Measurements from ENCODE around the gene ZNF263. TPM values are rescaled to one million over a fixed set of nuclear protein-coding genes. Genes with fewer than 3 reads are reported as not detected.

The ZNF263 gene
- total and polyA plus RNA-seq, 9 of the 15 experiments (the other 6 are each of a cell fraction or from before 2014, with no cell fraction given): 4.6 to 48.3 (median 31.8) TPM

DNA sequence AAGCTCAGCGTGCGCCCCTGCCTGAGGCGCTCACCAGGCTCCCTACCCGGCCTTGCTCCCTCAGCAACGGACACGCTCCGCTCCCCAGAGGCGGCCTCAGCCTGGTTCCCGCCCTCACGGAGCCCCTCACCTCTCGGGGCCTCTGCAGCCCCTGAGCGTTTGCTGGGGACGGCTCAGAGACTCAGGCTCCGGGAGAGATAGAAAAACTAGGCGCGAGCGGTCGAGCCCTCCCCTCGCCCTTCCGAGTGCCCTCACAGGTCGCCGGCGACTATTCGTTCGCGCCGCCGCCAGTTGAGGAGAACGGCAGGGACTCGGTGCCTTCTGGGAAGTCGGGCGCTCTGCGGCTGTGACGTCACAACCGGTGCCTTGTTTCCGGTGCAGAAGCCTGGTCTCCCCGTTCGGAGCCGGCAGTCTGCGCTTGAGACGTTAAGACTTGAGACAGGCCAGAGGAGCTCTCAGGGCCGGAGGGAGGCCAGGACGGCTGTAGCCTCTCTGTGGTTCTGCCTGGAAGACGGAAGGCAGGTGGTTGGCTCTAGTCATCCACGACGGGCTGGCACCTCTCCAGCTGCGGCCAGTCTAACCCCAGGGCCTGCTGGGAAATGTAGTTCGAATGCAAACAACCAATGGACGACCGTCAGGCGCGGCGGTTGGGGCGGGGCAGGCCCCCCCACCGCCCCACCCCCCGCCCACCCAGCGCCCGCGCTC, 48.3 kb upstream of the ZNF263 start, which contains the start of gene ZNF200 (continued):
- TF ChIP-seq CTCF (IDR thresholded peaks at IDR 0.05 in 2 of 3, conservative IDR thresholded peaks at IDR 0.05 in 1 of 3; ENCODE audit: insufficient read depth in 2 of 3, low read depth in 1 of 3, low read length in 3 of 3) (no peak; a peak in 1 of 6 replicates), SRSF9 (IDR thresholded peaks at IDR 0.05; ENCODE audit: borderline replicate concordance, low read depth, low read length) (no peak), ZBTB17 (CRISPR knock-in tag; IDR thresholded peaks at IDR 0.05) (0 out of 2 replicates have a peak, but pooled peaks have one; percentile 36), BMI1 (IDR thresholded peaks at IDR 0.05; ENCODE audit: low read length) (no peak), KDM4B (IDR thresholded peaks at IDR 0.05; ENCODE audit: borderline replicate concordance in 2 of 2, low read depth in 1 of 2) (peak in 1 of 2 experiments; percentile 84; a peak in 2 of 4 replicates), ARNT (IDR thresholded peaks at IDR 0.05) (no peak; a peak in 1 of 4 replicates), ZNF274 (IDR thresholded peaks at IDR 0.05; ENCODE audit: borderline replicate concordance, low read depth, low read length) (no peak), SPI1 (IDR thresholded peaks at IDR 0.05; ENCODE audit: borderline replicate concordance, low read depth, low read length) (no peak), ZNF324 (CRISPR knock-in tag; IDR thresholded peaks at IDR 0.05) (no peak), ZNF445 (CRISPR knock-in tag; IDR thresholded peaks at IDR 0.05; ENCODE audit: low read depth) (no peak), TAF9B (IDR thresholded peaks at IDR 0.05; ENCODE audit: partially characterized antibody) (no peak), SREBF2 (CRISPR knock-in tag; IDR thresholded peaks at IDR 0.05) (no peak), JUNB (CRISPR knock-in tag; conservative IDR thresholded peaks at IDR 0.05) (no peak), ZFP1 (CRISPR knock-in tag; IDR thresholded peaks at IDR 0.05) (no peak), UBTF (IDR thresholded peaks at IDR 0.05; ENCODE audit: borderline replicate concordance in 1 of 2, low read depth in 2 of 2, low read length in 2 of 2) (no peak), RBM22 (IDR thresholded peaks at IDR 0.05; ENCODE audit: low read depth, low read length, poor library complexity, severe bottlenecking) (no peak), ZNF12 (CRISPR knock-in tag; IDR thresholded peaks at IDR 0.05) (no peak)
- TF ChIP-seq, protein P1, sequence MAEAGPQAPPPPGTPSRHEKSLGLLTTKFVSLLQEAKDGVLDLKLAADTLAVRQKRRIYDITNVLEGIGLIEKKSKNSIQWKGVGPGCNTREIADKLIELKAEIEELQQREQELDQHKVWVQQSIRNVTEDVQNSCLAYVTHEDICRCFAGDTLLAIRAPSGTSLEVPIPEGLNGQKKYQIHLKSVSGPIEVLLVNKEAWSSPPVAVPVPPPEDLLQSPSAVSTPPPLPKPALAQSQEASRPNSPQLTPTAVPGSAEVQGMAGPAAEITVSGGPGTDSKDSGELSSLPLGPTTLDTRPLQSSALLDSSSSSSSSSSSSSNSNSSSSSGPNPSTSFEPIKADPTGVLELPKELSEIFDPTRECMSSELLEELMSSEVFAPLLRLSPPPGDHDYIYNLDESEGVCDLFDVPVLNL (CRISPR knock-in tag; IDR thresholded peaks at IDR 0.05; ENCODE audit: low read depth): peak; percentile 79; the same call in 1 of the 2 replicates
- TF ChIP-seq, protein P2, sequence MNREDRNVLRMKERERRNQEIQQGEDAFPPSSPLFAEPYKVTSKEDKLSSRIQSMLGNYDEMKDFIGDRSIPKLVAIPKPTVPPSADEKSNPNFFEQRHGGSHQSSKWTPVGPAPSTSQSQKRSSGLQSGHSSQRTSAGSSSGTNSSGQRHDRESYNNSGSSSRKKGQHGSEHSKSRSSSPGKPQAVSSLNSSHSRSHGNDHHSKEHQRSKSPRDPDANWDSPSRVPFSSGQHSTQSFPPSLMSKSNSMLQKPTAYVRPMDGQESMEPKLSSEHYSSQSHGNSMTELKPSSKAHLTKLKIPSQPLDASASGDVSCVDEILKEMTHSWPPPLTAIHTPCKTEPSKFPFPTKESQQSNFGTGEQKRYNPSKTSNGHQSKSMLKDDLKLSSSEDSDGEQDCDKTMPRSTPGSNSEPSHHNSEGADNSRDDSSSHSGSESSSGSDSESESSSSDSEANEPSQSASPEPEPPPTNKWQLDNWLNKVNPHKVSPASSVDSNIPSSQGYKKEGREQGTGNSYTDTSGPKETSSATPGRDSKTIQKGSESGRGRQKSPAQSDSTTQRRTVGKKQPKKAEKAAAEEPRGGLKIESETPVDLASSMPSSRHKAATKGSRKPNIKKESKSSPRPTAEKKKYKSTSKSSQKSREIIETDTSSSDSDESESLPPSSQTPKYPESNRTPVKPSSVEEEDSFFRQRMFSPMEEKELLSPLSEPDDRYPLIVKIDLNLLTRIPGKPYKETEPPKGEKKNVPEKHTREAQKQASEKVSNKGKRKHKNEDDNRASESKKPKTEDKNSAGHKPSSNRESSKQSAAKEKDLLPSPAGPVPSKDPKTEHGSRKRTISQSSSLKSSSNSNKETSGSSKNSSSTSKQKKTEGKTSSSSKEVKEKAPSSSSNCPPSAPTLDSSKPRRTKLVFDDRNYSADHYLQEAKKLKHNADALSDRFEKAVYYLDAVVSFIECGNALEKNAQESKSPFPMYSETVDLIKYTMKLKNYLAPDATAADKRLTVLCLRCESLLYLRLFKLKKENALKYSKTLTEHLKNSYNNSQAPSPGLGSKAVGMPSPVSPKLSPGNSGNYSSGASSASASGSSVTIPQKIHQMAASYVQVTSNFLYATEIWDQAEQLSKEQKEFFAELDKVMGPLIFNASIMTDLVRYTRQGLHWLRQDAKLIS (CRISPR knock-in tag; IDR thresholded peaks at IDR 0.05): no peak; the same call in 1 of the 2 replicates
